Stimulated activated CD4-positive, alpha-beta T cell treated with anti-CD3 and anti-CD28 coated beads, Interleukin-4, amount 100 ng/mL, for 4 hours (primary cell): ENCODE results near the gene SEC14L6.

Source experiments
- DNase-seq, 2 experiments: peaks; one replicate each; pipeline ENCODE4 v3.0.0-alpha.2; 2020

Gene SEC14L6

DNA sequence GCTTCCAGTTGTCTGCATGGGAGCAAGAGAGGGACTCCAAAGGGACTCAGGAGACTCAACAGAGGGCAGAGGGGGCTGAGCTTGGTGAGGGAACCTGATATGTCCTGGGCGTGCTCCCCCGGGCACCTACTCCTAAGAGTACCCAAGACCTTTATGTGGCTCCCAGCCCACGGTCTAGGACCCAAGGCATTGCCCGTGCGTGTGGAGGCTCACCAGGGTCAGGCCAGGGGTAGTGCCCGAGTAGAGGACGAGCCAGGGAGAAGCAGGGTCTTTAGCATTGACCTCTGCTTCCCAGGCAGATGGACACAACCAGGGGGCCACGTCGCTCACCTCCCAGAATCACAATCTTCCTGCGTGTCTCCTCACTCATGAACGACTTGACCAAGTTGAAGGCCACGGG, 54.4 kb downstream of the SEC14L6 start:
- no peak for DNase-seq

DNA sequence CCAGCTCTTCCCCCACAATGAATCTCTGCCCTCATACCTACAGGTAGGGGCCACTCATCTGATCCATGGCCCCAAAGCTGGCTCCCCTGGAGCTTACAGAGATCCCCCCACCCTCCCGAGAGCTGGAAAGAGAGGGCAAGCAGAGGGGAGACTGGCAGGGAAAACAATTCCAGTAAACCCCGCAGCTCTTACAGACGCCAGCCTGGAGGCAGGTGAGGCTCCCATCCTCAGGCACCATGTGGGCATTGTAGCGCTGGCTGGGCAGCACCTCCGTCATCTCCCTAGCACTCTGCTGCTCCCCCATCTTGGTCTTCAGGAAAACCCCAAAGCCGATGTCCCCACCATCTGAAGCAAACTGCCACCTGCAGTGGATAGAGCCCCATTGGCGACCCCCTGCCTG, 55.2 kb downstream of the SEC14L6 start:
- no peak for DNase-seq

DNA sequence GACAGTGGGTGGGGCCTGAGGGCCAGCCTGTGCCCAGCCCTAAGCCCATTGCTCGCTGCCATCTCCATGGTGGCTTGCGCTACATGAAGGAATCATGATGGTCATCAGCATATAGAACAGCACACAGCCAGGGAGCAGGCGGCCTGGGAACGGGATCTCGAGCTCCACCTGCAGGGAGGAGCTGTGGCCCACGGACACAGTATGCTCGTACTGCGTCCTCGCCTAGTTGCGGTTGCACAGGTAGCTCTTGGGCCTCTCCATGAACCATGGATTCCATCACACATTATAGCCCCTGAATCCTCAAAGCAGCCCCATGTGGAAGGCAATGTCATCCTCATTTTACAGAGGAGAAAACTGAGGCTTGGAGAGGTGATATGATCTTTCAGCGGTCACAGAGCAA, 56.1 kb downstream of the SEC14L6 start:
- DNase-seq, result no peak

DNA sequence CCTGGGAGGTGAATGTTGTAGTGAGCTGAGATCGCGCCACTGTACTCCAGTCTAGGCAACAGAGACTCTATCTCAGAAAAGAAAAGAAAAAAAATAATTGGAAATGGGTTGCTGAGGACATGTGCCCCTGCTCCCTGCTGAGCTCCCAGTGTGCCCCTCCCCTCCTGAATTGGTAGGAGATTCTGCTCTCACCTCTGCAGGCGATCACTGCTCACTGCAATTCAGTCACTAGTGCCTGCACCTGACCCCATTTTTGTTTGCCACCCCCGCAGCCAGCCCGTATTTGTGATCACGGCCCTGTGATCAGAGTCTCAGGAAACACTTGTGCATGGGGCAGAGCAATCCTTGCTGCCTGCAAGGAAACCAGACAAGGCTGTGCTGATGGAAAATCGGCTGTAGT, 58.4 kb downstream of the SEC14L6 start:
- DNase-seq, result no peak

DNA sequence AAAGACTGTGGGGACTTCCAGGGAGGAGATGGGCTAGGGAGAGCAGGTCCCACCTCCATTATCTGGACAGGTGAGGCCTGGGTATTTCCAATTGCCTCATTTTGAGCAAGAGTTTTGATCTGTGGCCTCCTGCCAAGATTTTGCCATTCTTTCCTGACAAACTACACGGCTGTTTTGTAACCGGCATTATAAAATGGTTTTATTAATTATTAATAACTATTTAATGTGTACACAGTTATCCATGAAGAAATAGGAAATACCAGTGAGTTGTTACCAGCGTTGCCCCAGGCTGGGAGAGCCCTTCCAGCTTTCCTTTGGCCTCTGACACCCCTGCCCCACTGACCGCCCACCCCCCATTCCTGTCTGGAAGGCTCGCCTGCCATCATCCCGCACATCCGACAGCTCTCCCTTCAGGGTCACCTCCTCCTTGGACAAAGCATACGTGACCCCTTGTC, 59.9 kb downstream of the SEC14L6 start:
- no peak for DNase-seq

DNA sequence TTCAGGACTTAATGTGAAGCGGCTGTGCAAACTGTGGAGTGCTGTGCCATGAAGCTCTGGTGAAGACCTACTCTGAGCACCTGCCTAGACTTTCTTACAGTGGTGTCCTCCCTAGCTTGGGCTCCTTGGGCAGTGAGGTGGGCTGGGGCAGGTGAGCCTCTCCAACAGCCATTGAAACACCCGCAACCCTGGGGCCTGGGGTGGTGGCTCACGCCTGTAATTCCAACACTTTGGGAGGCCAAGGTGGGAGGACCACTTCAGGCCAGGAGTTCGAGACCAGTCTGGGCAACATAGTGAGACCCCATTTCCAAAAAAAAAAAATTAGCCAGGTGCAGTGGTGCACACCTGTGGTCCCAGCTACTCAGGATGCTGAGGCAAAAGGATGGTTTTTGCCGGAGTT, 60.4 kb downstream of the SEC14L6 start:
- DNase-seq, result no peak

DNA sequence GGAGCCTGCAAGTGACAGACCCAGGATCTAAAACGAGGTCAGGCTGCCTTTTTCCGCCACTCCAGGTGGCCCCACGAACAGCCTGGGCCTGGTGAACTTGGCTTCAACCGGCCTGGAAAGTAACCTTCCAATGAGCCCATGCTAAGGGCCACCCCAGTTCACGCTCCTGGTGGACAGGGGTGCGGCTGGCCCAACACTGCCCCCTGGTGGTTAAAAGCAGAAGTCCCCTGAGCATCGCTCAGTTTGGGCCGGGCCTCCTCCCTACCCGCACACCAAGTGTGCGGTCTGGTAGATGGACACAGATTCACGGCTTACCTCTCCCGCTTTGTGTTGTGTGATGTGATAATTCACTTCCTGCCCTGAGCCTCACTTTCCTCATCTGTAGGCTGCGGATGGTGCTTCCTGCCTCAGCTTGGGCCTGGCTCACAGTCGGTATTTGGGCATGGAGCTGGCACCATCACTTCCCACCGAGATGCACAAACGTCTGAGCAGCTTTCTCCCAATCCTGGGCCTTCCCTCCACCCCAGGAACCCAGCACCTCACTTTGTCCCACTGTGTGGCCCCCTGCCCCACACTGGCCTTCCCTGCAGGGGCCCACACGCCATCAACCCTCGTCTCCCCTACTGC, 61.1 kb downstream of the SEC14L6 start:
- peak; percentile 61 to 73 for DNase-seq

DNA sequence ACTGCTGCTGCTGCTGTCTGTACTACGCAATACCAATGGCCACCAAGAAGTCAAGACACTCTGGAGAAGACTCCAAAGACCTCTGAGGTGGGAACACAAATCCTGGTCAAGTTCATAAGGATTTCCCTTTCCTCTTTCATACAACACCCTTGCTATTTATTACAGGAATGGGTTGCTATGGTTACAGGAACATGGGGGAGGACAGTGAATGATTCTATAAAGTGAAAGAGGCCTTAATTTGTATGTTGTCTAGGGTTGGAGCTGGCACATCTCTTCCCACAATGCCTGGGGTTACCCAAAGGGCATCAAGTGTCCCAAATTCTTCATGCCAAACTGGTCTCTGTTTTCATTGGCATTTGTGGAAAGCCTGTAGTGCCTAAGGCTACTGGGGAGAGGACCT, 63.4 kb downstream of the SEC14L6 start:
- DNase-seq, result no peak

DNA sequence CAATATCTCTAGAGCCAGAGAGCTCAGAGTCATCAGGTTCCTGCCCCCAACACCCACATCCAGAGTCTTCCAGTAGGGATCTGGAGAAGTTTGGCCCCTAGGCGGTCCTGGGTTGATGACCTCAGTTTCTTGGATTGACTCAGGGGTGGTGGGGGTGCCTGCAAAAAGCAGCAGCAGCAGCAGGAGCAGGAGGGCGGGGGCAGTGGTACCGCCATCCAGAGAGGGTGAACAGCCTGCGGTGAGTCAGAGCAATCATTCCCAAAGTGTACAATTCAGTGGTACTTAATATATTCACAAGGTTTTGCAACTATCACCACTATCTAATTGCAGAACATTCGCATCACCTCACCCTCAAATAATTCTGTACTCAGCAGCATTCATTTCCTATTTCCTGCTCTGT, 64.8 kb downstream of the SEC14L6 start:
- DNase-seq, result no peak

DNA sequence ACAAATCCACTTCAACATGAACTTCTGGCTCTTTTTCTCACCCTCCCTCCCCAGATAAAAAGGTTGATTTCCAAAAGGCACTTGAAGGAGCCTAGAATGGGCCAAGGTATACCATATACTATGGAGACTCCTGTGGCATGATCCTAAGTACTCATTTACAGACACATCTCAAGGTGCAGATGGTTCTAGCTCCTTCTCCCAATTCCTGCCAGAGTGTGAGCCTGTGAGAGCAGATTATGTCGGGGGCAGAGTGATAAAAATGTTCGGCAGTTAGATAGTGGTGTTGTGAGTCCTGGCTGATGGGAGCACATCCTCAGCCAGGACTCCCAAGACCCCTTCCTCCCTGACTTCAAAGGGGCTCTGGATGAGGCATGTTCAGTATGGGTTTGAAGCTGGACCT, 66.6 kb downstream of the SEC14L6 start:
- DNase-seq, result no peak

DNA sequence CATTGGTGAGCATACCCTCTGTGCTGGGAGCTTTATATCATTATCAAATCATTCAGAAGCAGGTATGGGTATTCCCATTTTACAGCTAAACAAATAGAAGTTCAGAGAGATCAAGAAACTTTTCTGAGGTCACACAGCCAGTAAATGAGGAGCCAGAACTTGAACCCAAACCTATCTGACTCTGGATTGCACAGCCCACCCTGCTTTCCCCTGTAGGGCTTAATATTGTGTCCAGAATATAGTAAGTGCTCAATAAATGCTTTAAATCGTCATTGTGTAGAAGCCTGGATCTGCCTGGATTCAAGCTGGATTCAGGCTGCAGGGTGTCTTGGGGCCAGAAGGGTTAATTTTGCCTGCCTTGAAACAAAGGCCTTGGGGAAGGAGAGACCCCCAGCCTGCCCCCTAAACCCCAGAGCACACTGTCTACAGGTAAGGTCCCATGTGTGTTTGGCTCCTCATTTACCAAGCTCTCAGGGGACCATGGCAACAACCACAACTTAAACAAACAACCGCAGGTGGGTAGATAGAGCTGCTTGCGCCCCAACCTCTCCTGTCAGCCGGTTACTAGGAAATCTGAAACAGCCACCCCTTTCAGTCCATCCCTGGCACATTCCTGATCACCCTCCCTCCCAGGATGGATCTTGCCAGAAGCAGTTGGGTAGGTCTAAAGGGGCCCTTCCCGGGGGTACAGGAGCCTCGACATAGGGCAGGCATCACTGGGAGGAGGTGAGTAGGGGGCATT, 71.7 kb downstream of the SEC14L6 start:
- no peak for DNase-seq

DNA sequence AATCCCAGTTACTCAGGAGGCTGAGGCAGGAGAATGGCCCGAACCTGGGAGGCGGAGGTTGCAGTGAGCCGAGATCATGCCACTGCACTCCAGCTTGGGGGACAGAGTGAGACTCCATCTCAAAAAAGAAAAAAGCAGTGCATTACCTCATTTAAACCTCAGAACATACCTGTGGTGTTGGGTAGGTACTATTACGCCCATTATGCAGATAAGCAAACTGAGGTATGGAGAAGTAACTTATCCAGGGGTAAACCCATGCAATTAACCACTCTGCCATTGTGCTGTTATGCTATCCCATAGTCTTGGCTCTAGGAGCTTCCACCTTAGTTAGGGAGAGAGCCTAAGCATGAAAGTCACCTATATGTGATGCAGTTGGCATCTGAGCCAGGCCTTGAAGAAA, 72.4 kb downstream of the SEC14L6 start:
- no peak for DNase-seq

DNA sequence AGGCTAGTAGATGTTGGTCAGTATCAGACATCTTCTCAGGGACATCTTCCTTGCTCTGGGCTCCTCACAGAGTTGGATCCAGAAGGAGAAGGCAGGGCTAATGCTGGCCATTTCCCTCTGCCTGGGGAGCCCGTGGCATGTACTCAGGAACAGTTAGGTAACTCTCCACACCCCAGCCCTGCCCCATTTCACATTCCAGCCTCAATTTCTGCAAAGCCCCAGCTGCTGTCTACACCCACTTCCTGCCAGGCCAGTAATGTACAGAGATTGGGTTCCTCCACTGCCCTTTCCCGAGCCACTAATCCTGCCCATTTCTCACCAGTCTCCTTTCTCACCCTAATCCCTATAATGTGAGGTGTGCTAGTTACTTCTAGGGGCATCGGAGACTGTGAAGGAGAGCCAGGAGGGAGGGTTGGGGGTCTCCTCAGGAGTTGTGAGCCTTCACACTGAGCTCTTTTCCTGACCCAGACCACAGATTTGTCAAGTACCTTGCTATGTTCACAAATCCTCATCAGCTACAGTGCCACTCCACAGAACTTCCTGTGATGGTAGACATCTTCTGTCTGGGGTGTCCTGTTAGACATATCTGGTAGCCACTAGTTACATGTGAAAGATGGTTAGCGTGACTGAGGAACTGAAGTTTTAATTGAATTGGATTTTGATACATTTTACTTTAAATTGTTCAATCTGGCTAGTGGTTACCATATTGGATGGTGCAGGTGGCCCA, 73.4 kb downstream of the SEC14L6 start:
- DNase-seq, result no peak
